A549 (cell line): ENCODE measurements around the gene EGFL8. TPM values are rescaled to one million over a fixed set of nuclear protein-coding genes. Genes with fewer than 3 reads are reported as not detected.
A peak's percentile ranks its signal among the peaks of the same experiment; 100 is the strongest.
"Not testable (repeated sequence)": the region's sequence is repeated elsewhere in the genome, so short reads cannot be mapped to it uniquely, and the experiment has no call there.

Experiments
- ATAC-seq, 2 experiments: fragments of 200-7000 bp in 1 of 2; fragments of >200 bp in 1 of 2; cut with Nextera tagmentation in 1 of 2; cut with Tn5 transposase in 1 of 2; 3 replicates each; pipeline versions ENCODE4 v1.8.0 to v1.9.1; 2018 to 2020; ENCODE audit warnings: mild to moderate bottlenecking in 1 of 2, moderate library complexity in 1 of 2
- CTCF ChIA-PET: fragments of 300-600 bp; sonication (Branson Sonifier 250); formaldehyde crosslinking; extraction: SDS; loops from one replicate; lab custom pipeline; 2021; ENCODE audit warnings: antibody characterized with exemption, inconsistent platforms; lab: Yijun Ruan, JAX
- POLR2A ChIA-PET: fragments of 350-600 bp; formaldehyde crosslinking; extraction: SDS; loops from one replicate; lab custom pipeline; 2021; ENCODE audit warnings: antibody characterized with exemption, inconsistent platforms; lab: Yijun Ruan, JAX
- DNase-seq, 2 experiments: peaks; one replicate each; pipeline versions ENCODE4 v3.0.0 to v3.0.0-alpha.2; 2011 to 2016; ENCODE audit warnings: low read depth in 1 of 2, low spot score in 1 of 2
- FAIRE-seq: peaks from 2 replicates; lab custom pipeline; 2011; peaks lifted over from hg19 to GRCh38; lab: Jason Lieb, UNC
- H3K27ac ChIP-seq, 2 experiments: fragments of >200 bp; sonication (Bioruptor Twin); formaldehyde crosslinking; 3 replicates each; pipeline ENCODE4 v1.5.1; 2016 to 2017
- H3K4me1 ChIP-seq: fragments of >200 bp; sonication (Bioruptor Twin); formaldehyde crosslinking; 3 replicates; pipeline ENCODE4 v1.6.1; 2016
- H3K4me2 ChIP-seq: fragments of >200 bp; sonication (Bioruptor Twin); formaldehyde crosslinking; 3 replicates; pipeline ENCODE4 v1.6.1; 2016
- H3K4me3 ChIP-seq: fragments of >200 bp; sonication (Bioruptor Twin); formaldehyde crosslinking; 3 replicates; pipeline ENCODE4 v1.5.1; 2016
- H3K9me3 ChIP-seq: fragments of >200 bp; sonication (Bioruptor Twin); formaldehyde crosslinking; 3 replicates; pipeline ENCODE4 v1.6.1; 2016
- BHLHE40 ChIP-seq: IDR thresholded peaks from 2 replicates; pipeline ENCODE4 v1.6.1; 2012; ENCODE audit warnings: low read depth, low read length, inconsistent platforms
- CBX2 ChIP-seq: fragments of 200-600 bp; sonication (generic); IDR thresholded peaks from 2 replicates; pipeline ENCODE4 v1.6.1; 2016; ENCODE audit warnings: low read depth, mild to moderate bottlenecking, borderline replicate concordance
- CEBPB ChIP-seq, 2 experiments: fragments of >200 bp in 1 of 2; sonication (Bioruptor Twin) in 1 of 2; formaldehyde crosslinking in 1 of 2; IDR thresholded peaks; 2 replicates each; pipeline ENCODE4 v1.6.1; 2012 to 2016
- GATA3 ChIP-seq: IDR thresholded peaks from 2 replicates; pipeline ENCODE4 v1.6.1; 2012; ENCODE audit warnings: borderline replicate concordance
- JUNB ChIP-seq: fragments of >200 bp; sonication (Bioruptor Twin); formaldehyde crosslinking; IDR thresholded peaks from 2 replicates; pipeline ENCODE4 v1.6.1; 2016
- MYC ChIP-seq: IDR thresholded peaks from 2 replicates; pipeline ENCODE4 v1.6.1; 2012; ENCODE audit warnings: mild to moderate bottlenecking, inconsistent platforms, low read length, improper control_type of control experiment, borderline replicate concordance
- NPAS2 ChIP-seq: fragments of 250-450 bp; sonication (Bioruptor Pico); IDR thresholded peaks from 2 replicates; pipeline ENCODE4 v1.8.0; 2022; ENCODE audit warnings: mild to moderate bottlenecking, moderate library complexity, borderline replicate concordance
- POLR2A ChIP-seq: IDR thresholded peaks from 2 replicates; pipeline ENCODE4 v1.6.1; 2012; ENCODE audit warnings: mild to moderate bottlenecking, low read length
- SMC3 ChIP-seq: fragments of >200 bp; sonication (Bioruptor Twin); formaldehyde crosslinking; IDR thresholded peaks from 3 replicates; pipeline ENCODE4 v1.6.1; 2018; ENCODE audit warnings: inconsistent platforms
- TP53 ChIP-seq: fragments of 250-450 bp; sonication (Bioruptor Pico); IDR thresholded peaks from 2 replicates; pipeline ENCODE4 v1.5.0; 2021; ENCODE audit warnings: mild to moderate bottlenecking, moderate library complexity
- ZC3H11A ChIP-seq: fragments of 450-650 bp; IDR thresholded peaks from 2 replicates; pipeline ENCODE4 v1.6.1; 2014; ENCODE audit warnings: antibody characterized with exemption, mild to moderate bottlenecking
- ZFP36 ChIP-seq: fragments of 450-650 bp; IDR thresholded peaks from 2 replicates; pipeline ENCODE4 v1.6.1; 2014; ENCODE audit warnings: borderline replicate concordance; ENCODE audit not compliant: partially characterized antibody
- ZSCAN20 ChIP-seq: fragments of 250-450 bp; sonication (Bioruptor Pico); IDR thresholded peaks from 2 replicates; pipeline ENCODE4 v1.8.0; 2022; ENCODE audit warnings: mild to moderate bottlenecking, moderate library complexity
- WGBS: methylation state at CpG from one replicate; pipeline ENCODE4 v1.1.6; 2017; ENCODE audit errors: missing lambda C conversion rate; 5-methylcytosine and 5-hydroxymethylcytosine counted together
- polyA plus RNA-seq, 4 experiments: library from polyadenylated mRNA; depleted of rRNA in 3 of 4; stranded (reverse); fragments of >200 nt; fragmentation: RNase III in 1 of 4; extraction: RNeasy Plus Mini Kit Qiagen cat#74134 plus additional on column Dnase treatment in 1 of 4; gene quantifications; 2 replicates in 3 of 4; 3 replicates in 1 of 4; pipeline ENCODE4 v1.2.3, GENCODE V29; 2011 to 2017
- TF ChIP-seq, protein P1 (sequence below): fragments of 200-600 bp; sonication (generic); IDR thresholded peaks from 2 replicates; pipeline ENCODE4 v1.6.1; 2016; ENCODE audit warnings: antibody characterized with exemption, mild to moderate bottlenecking, moderate library complexity
- TF ChIP-seq, protein P2 (sequence below): fragments of 250-450 bp; sonication (Bioruptor Pico); IDR thresholded peaks from 2 replicates; pipeline ENCODE4 v1.5.0; 2021; ENCODE audit warnings: mild to moderate bottlenecking, moderate library complexity, borderline replicate concordance

The EGFL8 gene
- polyA plus RNA-seq, 2 of the 4 experiments (the other 2 are of a cell fraction), result 2.0 to 3.1 TPM

GRCh38 chr6:32187009-32187709 is 22.8 kb downstream of the EGFL8 start:
- Histone ChIP-seq H3K9me3 (no peaks in the 10 kb centered on the region), H3K4me2 (no peak overlapping the region), H3K4me1 (peaks cover 36% of the 10 kb centered on the region), H3K4me3 (no peak overlapping the region), H3K27ac (peak overlapping the region in 1 of 2 experiments; percentile 61; a peak in 2 of 6 replicates)
- ATAC-seq (no peak), FAIRE-seq (no peak), DNase-seq (no peak)
- ChIA-PET CTCF (interaction anchor here (0.8 kb wide), 1 partner anchor 9 kb away, joined by 3 read pairs; no protein-coding TSS in a partner anchor), POLR2A (no interaction called here)
- WGBS, result 86% methylated on average over 12 of the region's 12 CpGs
- TF ChIP-seq, protein P1, sequence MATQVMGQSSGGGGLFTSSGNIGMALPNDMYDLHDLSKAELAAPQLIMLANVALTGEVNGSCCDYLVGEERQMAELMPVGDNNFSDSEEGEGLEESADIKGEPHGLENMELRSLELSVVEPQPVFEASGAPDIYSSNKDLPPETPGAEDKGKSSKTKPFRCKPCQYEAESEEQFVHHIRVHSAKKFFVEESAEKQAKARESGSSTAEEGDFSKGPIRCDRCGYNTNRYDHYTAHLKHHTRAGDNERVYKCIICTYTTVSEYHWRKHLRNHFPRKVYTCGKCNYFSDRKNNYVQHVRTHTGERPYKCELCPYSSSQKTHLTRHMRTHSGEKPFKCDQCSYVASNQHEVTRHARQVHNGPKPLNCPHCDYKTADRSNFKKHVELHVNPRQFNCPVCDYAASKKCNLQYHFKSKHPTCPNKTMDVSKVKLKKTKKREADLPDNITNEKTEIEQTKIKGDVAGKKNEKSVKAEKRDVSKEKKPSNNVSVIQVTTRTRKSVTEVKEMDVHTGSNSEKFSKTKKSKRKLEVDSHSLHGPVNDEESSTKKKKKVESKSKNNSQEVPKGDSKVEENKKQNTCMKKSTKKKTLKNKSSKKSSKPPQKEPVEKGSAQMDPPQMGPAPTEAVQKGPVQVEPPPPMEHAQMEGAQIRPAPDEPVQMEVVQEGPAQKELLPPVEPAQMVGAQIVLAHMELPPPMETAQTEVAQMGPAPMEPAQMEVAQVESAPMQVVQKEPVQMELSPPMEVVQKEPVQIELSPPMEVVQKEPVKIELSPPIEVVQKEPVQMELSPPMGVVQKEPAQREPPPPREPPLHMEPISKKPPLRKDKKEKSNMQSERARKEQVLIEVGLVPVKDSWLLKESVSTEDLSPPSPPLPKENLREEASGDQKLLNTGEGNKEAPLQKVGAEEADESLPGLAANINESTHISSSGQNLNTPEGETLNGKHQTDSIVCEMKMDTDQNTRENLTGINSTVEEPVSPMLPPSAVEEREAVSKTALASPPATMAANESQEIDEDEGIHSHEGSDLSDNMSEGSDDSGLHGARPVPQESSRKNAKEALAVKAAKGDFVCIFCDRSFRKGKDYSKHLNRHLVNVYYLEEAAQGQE, result no peak

GRCh38 chr6:32187725-32188380 is 23.5 kb downstream of the EGFL8 start:
- POLR2A ChIA-PET, result interaction anchor here (1.1 kb wide), 1 partner anchor 10 kb away, joined by 3 read pairs; no protein-coding TSS in a partner anchor
- peaks cover 43% of the 10 kb centered on the region for H3K4me1 ChIP-seq
- 89% methylated on average over 7 of the region's 18 CpGs for WGBS
- ATAC-seq, DNase-seq, H3K27ac ChIP-seq, H3K9me3 ChIP-seq, H3K4me3 ChIP-seq, FAIRE-seq: not testable (repeated sequence)
- H3K4me2 ChIP-seq, result peak overlapping the region; percentile 99; the same call in 2 of the 3 replicates
- CTCF ChIA-PET, result interaction anchor here (0.8 to 1.4 kb wide), 2 partner anchors 8 to 9 kb away, joined by 3 to 6 read pairs; no protein-coding TSS in a partner anchor

DNA sequence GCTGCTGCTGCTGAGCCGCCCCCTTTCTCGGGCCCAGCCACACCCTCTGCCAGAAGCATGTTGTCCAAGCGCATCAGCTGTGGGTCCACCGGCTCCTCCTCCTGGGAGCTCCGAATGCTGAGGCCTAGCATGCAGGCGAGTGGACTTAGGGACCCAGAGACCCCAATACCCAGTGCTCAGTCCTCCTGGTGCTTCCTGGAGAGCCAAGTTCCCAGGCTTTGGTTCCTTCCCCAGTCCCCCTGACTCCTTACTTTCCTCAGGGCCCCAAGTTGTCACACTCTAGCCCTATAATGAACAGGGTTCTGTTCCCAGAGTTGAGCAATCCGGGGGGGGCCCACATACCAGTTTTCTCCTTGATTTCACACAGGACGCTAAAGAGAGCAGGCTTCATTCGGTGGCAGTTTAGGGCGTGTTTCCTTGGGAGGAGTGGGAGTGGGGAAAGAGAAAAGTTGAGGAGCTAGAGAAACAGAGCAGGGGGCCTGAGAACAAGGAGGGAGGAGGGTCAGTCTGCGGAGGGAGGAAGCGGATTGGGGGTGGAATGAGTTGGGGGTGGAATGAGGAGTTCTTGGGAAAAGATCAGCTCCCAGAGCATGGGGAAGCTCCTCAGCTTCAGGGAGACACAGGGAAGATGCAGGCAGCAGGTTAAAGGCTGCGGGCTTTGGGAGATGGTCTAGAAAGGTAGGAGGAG is 24.1 kb downstream of the EGFL8 start:
- POLR2A ChIA-PET, result interaction anchor here (1.1 kb wide), 1 partner anchor 11 kb away, joined by 3 read pairs; no protein-coding TSS in a partner anchor
- WGBS, result 65% methylated on average over 8 of the region's 13 CpGs
- no peak for ATAC-seq
- TF ChIP-seq GATA3, result no peak
- no peak for TF ChIP-seq MYC
- no peak for TF ChIP-seq TP53 (CRISPR knock-in tag)
- no peak for TF ChIP-seq ZC3H11A
- no peak for TF ChIP-seq JUNB
- no peak for TF ChIP-seq BHLHE40
- TF ChIP-seq POLR2A, result no peak
- TF ChIP-seq NPAS2 (CRISPR knock-in tag), result no peak
- no peak for TF ChIP-seq CEBPB (IDR thresholded peaks at IDR 0.05)
- no peak for TF ChIP-seq SMC3
- no peak for TF ChIP-seq ZSCAN20 (CRISPR knock-in tag)
- TF ChIP-seq, protein P2, sequence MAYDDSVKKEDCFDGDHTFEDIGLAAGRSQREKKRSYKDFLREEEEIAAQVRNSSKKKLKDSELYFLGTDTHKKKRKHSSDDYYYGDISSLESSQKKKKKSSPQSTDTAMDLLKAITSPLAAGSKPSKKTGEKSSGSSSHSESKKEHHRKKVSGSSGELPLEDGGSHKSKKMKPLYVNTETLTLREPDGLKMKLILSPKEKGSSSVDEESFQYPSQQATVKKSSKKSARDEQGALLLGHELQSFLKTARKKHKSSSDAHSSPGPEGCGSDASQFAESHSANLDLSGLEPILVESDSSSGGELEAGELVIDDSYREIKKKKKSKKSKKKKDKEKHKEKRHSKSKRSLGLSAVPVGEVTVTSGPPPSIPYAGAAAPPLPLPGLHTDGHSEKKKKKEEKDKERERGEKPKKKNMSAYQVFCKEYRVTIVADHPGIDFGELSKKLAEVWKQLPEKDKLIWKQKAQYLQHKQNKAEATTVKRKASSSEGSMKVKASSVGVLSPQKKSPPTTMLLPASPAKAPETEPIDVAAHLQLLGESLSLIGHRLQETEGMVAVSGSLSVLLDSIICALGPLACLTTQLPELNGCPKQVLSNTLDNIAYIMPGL (CRISPR knock-in tag), result no peak
- no peak for TF ChIP-seq ZFP36
- no peak for TF ChIP-seq CBX2
- TF ChIP-seq, all 56 proteins: peak for 0
- H3K9me3 ChIP-seq, result no peaks in the 10 kb centered on the region
- H3K27ac ChIP-seq, result peak overlapping the region; percentile 99 to 100
- peak overlapping the region; percentile 94 for H3K4me3 ChIP-seq
- FAIRE-seq (no peak), DNase-seq (no peak)
- peaks cover 43% of the 10 kb centered on the region for H3K4me1 ChIP-seq
- CTCF ChIA-PET, result interaction anchor here (1.4 kb wide), 1 partner anchor 9 kb away, joined by 6 read pairs; no protein-coding TSS in a partner anchor
- H3K4me2 ChIP-seq, result peak overlapping the region; percentile 99
